ENCODE measurements around the gene TRIM38. TPM values are rescaled to one million over a fixed set of nuclear protein-coding genes. Genes with fewer than 3 reads are reported as not detected.

TRIM38 gene
- total RNA-seq, 1 experiment from 2014 or later: 17.0 TPM

Small RNA genes within 50 kb of the gene (small RNA-seq; reads per million reads assigned to genes)
- gene HIST1H1PS2: not detected

Other genes starting within 250 kb of the TRIM38 start
- not detected in 2 replicates for gene SLC17A4, start 208.1 kb upstream of the TRIM38 start, total RNA-seq (2014; rRNA removed; shearing (Covaris generic); ENCODE audit: low replicate concordance)
- not detected in 2 replicates for gene SLC17A1, start 130.8 kb upstream of the TRIM38 start, total RNA-seq (2014; rRNA removed; shearing (Covaris generic); ENCODE audit: low replicate concordance)
- not detected in 2 replicates for gene SLC17A3, start 88.6 kb upstream of the TRIM38 start, total RNA-seq (2014; rRNA removed; shearing (Covaris generic); ENCODE audit: low replicate concordance)
- not detected in 2 replicates for gene SLC17A2, start 32.1 kb upstream of the TRIM38 start, total RNA-seq (2014; rRNA removed; shearing (Covaris generic); ENCODE audit: low replicate concordance)
- 0.04 and 0.19 TPM in 2 replicates for gene HFE, start 124.6 kb downstream of the TRIM38 start, total RNA-seq (2014; rRNA removed; shearing (Covaris generic); ENCODE audit: low replicate concordance)